SK-N-SH (cell line): ENCODE data around the gene ASIC1. TPM values are rescaled to one million over a fixed set of nuclear protein-coding genes. Genes with fewer than 3 reads are reported as not detected.
A peak's percentile ranks its signal among the peaks of the same experiment; 100 is the strongest.

ENCODE experiments used
- CTCF ChIA-PET: fragments of 300-600, 350-600 bp; formaldehyde crosslinking; extraction: SDS; loops from one replicate; lab custom pipeline; 2021; lab: Yijun Ruan, JAX
- POLR2A ChIA-PET: fragments of 350-600 bp; sonication (Branson Sonifier 250); formaldehyde crosslinking; extraction: SDS; loops from one replicate; lab custom pipeline; 2020; ENCODE audit warnings: antibody characterized with exemption, inconsistent platforms; lab: Yijun Ruan, JAX
- DNase-seq: peaks from one replicate; pipeline ENCODE4 v3.0.0; 2012
- H2AFZ ChIP-seq: fragments of 200-600 bp; sonication (generic); 2 replicates; pipeline ENCODE4 v1.8.1; 2016; ENCODE audit warnings: antibody characterized with exemption, mild to moderate bottlenecking, low read depth
- H3F3A ChIP-seq: fragments of 200-600 bp; sonication (generic); replicated peaks from 2 replicates; pipeline ENCODE3; 2016; ENCODE audit warnings: antibody characterized with exemption, mild to moderate bottlenecking; ENCODE audit not compliant: insufficient read depth
- H3K27ac ChIP-seq, 2 experiments: fragments of 200-500 bp in 1 of 2; fragments of 200-600 bp in 1 of 2; sonication (Bioruptor generic) in 1 of 2; sonication (generic), shearing (Covaris generic) in 1 of 2; 2 replicates each; pipeline versions ENCODE4 v1.5.1 to v1.6.1; 2014 to 2016; ENCODE audit warnings: low read depth in 2 of 2, inconsistent platforms in 1 of 2, low read length in 1 of 2, mild to moderate bottlenecking in 1 of 2, mixed read lengths in 1 of 2
- H3K27me3 ChIP-seq: fragments of 200-600 bp; sonication (generic), shearing (Covaris generic); 2 replicates; pipeline ENCODE4 v1.6.1; 2016; ENCODE audit warnings: mixed run types; ENCODE audit not compliant: insufficient read depth
- H3K36me3 ChIP-seq, 2 experiments: fragments of 200-500 bp in 1 of 2; fragments of 200-600 bp in 1 of 2; sonication (Bioruptor generic) in 1 of 2; sonication (generic) in 1 of 2; replicated peaks in 1 of 2; 2 replicates each; pipeline versions ENCODE3 to v1.5.1; 2014 to 2016; ENCODE audit warnings: low read length in 1 of 2, mild to moderate bottlenecking in 1 of 2; ENCODE audit not compliant: insufficient read depth in 2 of 2, control insufficient read depth in 1 of 2
- H3K4me1 ChIP-seq, 2 experiments: fragments of 200-500 bp in 1 of 2; fragments of 200-600 bp in 1 of 2; sonication (Bioruptor generic) in 1 of 2; sonication (generic), shearing (Covaris generic) in 1 of 2; 2 replicates each; pipeline versions ENCODE4 v1.5.1 to v1.6.1; 2014 to 2016; ENCODE audit warnings: low read depth in 1 of 2, low read length in 1 of 2, mixed run types in 1 of 2; ENCODE audit not compliant: insufficient read depth in 2 of 2, control insufficient read depth in 1 of 2
- H3K4me2 ChIP-seq: fragments of 200-600 bp; sonication (generic), shearing (Covaris generic); 2 replicates; pipeline ENCODE4 v1.6.1; 2017; ENCODE audit warnings: mixed run types
- H3K4me3 ChIP-seq, 2 experiments: fragments of 200-500 bp in 1 of 2; fragments of 200-600 bp in 1 of 2; sonication (Bioruptor generic) in 1 of 2; sonication (generic), shearing (Covaris generic) in 1 of 2; 2 replicates each; pipeline versions ENCODE4 v1.5.1 to v1.8.1; 2014 to 2016; ENCODE audit warnings: low read depth in 2 of 2, inconsistent platforms in 1 of 2, low read length in 1 of 2, mild to moderate bottlenecking in 1 of 2, mixed read lengths in 1 of 2, moderate library complexity in 1 of 2
- H3K79me2 ChIP-seq: fragments of 200-600 bp; sonication (generic); 2 replicates; pipeline ENCODE4 v1.8.1; 2017; ENCODE audit warnings: mild to moderate bottlenecking; ENCODE audit not compliant: insufficient read depth
- H3K9ac ChIP-seq: fragments of 200-600 bp; sonication (generic); 2 replicates; pipeline ENCODE4 v1.6.1; 2017; ENCODE audit warnings: mixed run types
- H3K9me2 ChIP-seq: fragments of 200-600 bp; sonication (generic); 2 replicates; pipeline ENCODE4 v1.6.1; 2017; ENCODE audit warnings: mixed run types
- H3K9me3 ChIP-seq: fragments of 200-600 bp; sonication (generic); 2 replicates; pipeline ENCODE4 v1.6.1; 2017; ENCODE audit warnings: mixed run types, mild to moderate bottlenecking, moderate library complexity
- H4K20me1 ChIP-seq: fragments of 200-600 bp; sonication (generic); 2 replicates; pipeline ENCODE4 v1.6.1; 2017; ENCODE audit warnings: mild to moderate bottlenecking, mixed run types; ENCODE audit not compliant: insufficient read depth
- ELF1 ChIP-seq: IDR thresholded peaks from 2 replicates; pipeline ENCODE4 v1.4.0; 2012
- EP300 ChIP-seq, 2 experiments: IDR thresholded peaks; 2 replicates each; pipeline versions ENCODE4 v1.4.0 to v1.6.1; 2012; ENCODE audit warnings: borderline replicate concordance in 1 of 2, low read depth in 1 of 2, low read length in 1 of 2
- EZH2phosphoT487 ChIP-seq: fragments of 200-600 bp; sonication (generic); IDR thresholded peaks from 2 replicates; pipeline ENCODE4 v1.6.1; 2017; ENCODE audit warnings: low read depth, mixed run types, mild to moderate bottlenecking, antibody characterized with exemption, moderate library complexity, borderline replicate concordance
- FOSL2 ChIP-seq: IDR thresholded peaks from 2 replicates; pipeline ENCODE4 v1.4.0; 2012; ENCODE audit warnings: low read depth, mild to moderate bottlenecking, moderate library complexity, borderline replicate concordance
- FOXJ3 ChIP-seq: sonication (generic); formaldehyde crosslinking; IDR thresholded peaks from 2 replicates; pipeline ENCODE4 v1.5.1; 2020; ENCODE audit warnings: mild to moderate bottlenecking, missing genetic modification reagents
- GABPA ChIP-seq: IDR thresholded peaks from 2 replicates; pipeline ENCODE4 v1.4.0; 2012; ENCODE audit warnings: low read depth, mild to moderate bottlenecking
- GATA2 ChIP-seq: sonication (generic); formaldehyde crosslinking; IDR thresholded peaks from 2 replicates; pipeline ENCODE4 v1.5.0; 2020; ENCODE audit warnings: mild to moderate bottlenecking, missing genetic modification reagents
- JUND ChIP-seq: IDR thresholded peaks from 2 replicates; pipeline ENCODE4 v1.4.0; 2012
- MEF2A ChIP-seq: IDR thresholded peaks from 2 replicates; pipeline ENCODE4 v1.4.0; 2012; ENCODE audit warnings: low read depth, borderline replicate concordance
- NRF1 ChIP-seq: IDR thresholded peaks from 2 replicates; pipeline ENCODE4 v1.6.1; 2012; ENCODE audit warnings: low read depth, mild to moderate bottlenecking, low read length
- RAD21 ChIP-seq: IDR thresholded peaks from 2 replicates; pipeline ENCODE4 v1.6.1; 2012; ENCODE audit warnings: mild to moderate bottlenecking, low read length
- RCOR1 ChIP-seq: fragments of 150-350 bp; IDR thresholded peaks from 2 replicates; pipeline ENCODE4 v1.6.1; 2017; ENCODE audit warnings: antibody characterized with exemption, low read length
- RFX5 ChIP-seq: IDR thresholded peaks from 2 replicates; pipeline ENCODE4 v1.6.1; 2012; ENCODE audit warnings: mild to moderate bottlenecking, improper control_type of control experiment, low read length
- RXRA ChIP-seq: IDR thresholded peaks from 2 replicates; pipeline ENCODE4 v1.4.0; 2012; ENCODE audit warnings: low read depth, mild to moderate bottlenecking, borderline replicate concordance
- SIN3A ChIP-seq: IDR thresholded peaks from 2 replicates; pipeline ENCODE4 v1.6.1; 2012; ENCODE audit warnings: low read depth, mild to moderate bottlenecking, low read length, moderate library complexity, borderline replicate concordance
- SMC3 ChIP-seq: IDR thresholded peaks from 2 replicates; pipeline ENCODE4 v1.6.1; 2012; ENCODE audit warnings: low read depth, low read length, improper control_type of control experiment
- TCF12 ChIP-seq: IDR thresholded peaks from 2 replicates; pipeline ENCODE4 v1.4.0; 2012
- USF1 ChIP-seq: IDR thresholded peaks from 2 replicates; pipeline ENCODE4 v1.4.0; 2012; ENCODE audit warnings: low read depth, borderline replicate concordance
- YY1 ChIP-seq: IDR thresholded peaks from 2 replicates; pipeline ENCODE4 v1.4.0; 2012; ENCODE audit warnings: low read depth, mild to moderate bottlenecking
- WGBS: methylation state at CpG from one replicate; pipeline ENCODE4 v1.1.6; 2017; ENCODE audit warnings: low lambda C conversion rate; 5-methylcytosine and 5-hydroxymethylcytosine counted together
- polyA plus RNA-seq, 3 experiments: library from polyadenylated mRNA; depleted of rRNA; stranded (reverse); fragments of >200 nt; gene quantifications; 2 replicates each; pipeline ENCODE4 v1.2.3, GENCODE V29; 2012
- TF ChIP-seq, protein P1 (sequence below): IDR thresholded peaks from 2 replicates; pipeline ENCODE4 v1.4.0; 2012; ENCODE audit warnings: low read depth

ASIC1 gene
- polyA plus RNA-seq, 1 of the 3 experiments (the other 2 are of a cell fraction): 28.4 TPM

- Histone ChIP-seq H3K9me2 (no peaks in the 10 kb centered on the region), H3K36me3 (peaks cover 0 to 10% of the 10 kb centered on the region in 2 experiments), H4K20me1 (no peaks in the 10 kb centered on the region), H3K79me2 (no peaks in the 10 kb centered on the region), H3K9ac (peak overlapping the region; percentile 63; the same call in 1 of the 2 replicates), H3K4me3 (peak overlapping the region; percentile 64 to 71), H3K27ac (no peak overlapping the region), H3K9me3 (no peaks in the 10 kb centered on the region), H3F3A (peaks cover 7% of the 10 kb centered on the region), H3K4me2 (peak overlapping the region; percentile 77), H2AFZ (peak overlapping the region; percentile 84; the same call in 1 of the 2 replicates), H3K4me1 (peaks cover 7 to 39% of the 10 kb centered on the region in 2 experiments; a peak in 2 of 4 replicates), H3K27me3 (no peaks in the 10 kb centered on the region; the same call in 1 of the 2 replicates)
- ChIA-PET CTCF (interaction anchor here (1.1 to 37.6 kb wide), 8 partner anchors 11 to 219 kb away, joined by 3 to 1401 read pairs (median 23); partner anchors contain the start of genes AQP5 and AQP6), POLR2A (interaction anchor here (0.5 to 1.2 kb wide), 3 partner anchors 37 to 108 kb away, joined by 3 to 4 read pairs (median 4); no protein-coding TSS in a partner anchor)
- no peak for DNase-seq
- WGBS: 52% methylated on average over 12 of the region's 30 CpGs
- TF ChIP-seq EZH2phosphoT487: no peak
- TF ChIP-seq SIN3A: no peak
- no peak for TF ChIP-seq EP300 (IDR thresholded peaks at IDR 0.05; ENCODE audit: borderline replicate concordance in 1 of 2, low read depth in 1 of 2, low read length in 1 of 2)
- TF ChIP-seq MEF2A: no peak
- no peak for TF ChIP-seq FOSL2
- TF ChIP-seq RCOR1: no peak
- TF ChIP-seq, protein P1, sequence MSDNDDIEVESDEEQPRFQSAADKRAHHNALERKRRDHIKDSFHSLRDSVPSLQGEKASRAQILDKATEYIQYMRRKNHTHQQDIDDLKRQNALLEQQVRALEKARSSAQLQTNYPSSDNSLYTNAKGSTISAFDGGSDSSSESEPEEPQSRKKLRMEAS: no peak
- TF ChIP-seq GABPA: no peak
- TF ChIP-seq SMC3: no peak
- no peak for TF ChIP-seq RFX5
- TF ChIP-seq ELF1: no peak
- no peak for TF ChIP-seq RXRA
- TF ChIP-seq USF1: no peak
- TF ChIP-seq NRF1: no peak
Measured at GRCh38 chr12:50057896-50058670, 687 bp downstream of the ASIC1 start.

DNA sequence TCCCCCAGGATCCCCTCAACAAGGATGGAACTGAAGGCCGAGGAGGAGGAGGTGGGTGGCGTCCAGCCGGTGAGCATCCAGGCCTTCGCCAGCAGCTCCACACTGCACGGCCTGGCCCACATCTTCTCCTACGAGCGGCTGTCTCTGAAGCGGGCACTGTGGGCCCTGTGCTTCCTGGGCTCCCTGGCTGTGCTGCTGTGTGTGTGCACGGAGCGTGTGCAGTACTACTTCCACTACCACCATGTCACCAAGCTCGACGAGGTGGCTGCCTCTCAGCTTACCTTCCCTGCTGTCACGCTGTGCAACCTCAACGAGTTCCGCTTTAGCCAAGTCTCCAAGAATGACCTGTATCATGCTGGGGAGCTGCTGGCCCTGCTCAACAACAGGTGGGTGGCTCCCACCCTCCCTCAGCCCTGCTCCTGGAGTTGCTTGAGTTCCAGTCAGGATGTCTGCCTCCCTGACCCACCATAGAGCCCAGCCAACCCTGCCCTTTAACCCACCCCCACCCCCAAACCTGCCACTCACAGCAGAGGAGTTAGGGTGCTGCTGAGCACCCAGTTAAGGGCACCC, 1.4 kb downstream of the ASIC1 start:
- H4K20me1 ChIP-seq: no peaks in the 10 kb centered on the region

More for the DNA sequence above, 1.4 kb downstream of the ASIC1 start:
- Histone ChIP-seq H3K27ac (no peak overlapping the region), H3K4me1 (peaks cover 7 to 41% of the 10 kb centered on the region in 2 experiments; a peak in 2 of 4 replicates), H3K4me3 (no peak overlapping the region), H3K79me2 (no peaks in the 10 kb centered on the region), H3K36me3 (peaks cover 0 to 10% of the 10 kb centered on the region in 2 experiments), H3K4me2 (peak overlapping the region; percentile 77; the same call in 1 of the 2 replicates), H2AFZ (no peak overlapping the region), H3K9me2 (no peaks in the 10 kb centered on the region), H3K27me3 (no peaks in the 10 kb centered on the region), H3K9ac (no peak overlapping the region), H3K9me3 (no peaks in the 10 kb centered on the region), H3F3A (peaks cover 7% of the 10 kb centered on the region)
- 94% methylated on average over 15 of the region's 15 CpGs for WGBS
- no peak for DNase-seq
- ChIA-PET POLR2A (interaction anchor here (0.5 to 1.2 kb wide), 2 partner anchors 37 to 75 kb away, joined by 3 to 4 read pairs; no protein-coding TSS in a partner anchor), CTCF (interaction anchor here (0.7 to 37.6 kb wide), 10 partner anchors 11 to 295 kb away, joined by 3 to 1401 read pairs (median 10); partner anchors contain the start of genes AQP5 and AQP6)
- TF ChIP-seq YY1: no peak
- no peak for TF ChIP-seq NRF1
- TF ChIP-seq JUND: no peak
- TF ChIP-seq EZH2phosphoT487: no peak
- no peak for TF ChIP-seq TCF12
- TF ChIP-seq GATA2 (CRISPR knock-in tag): no peak
- TF ChIP-seq RAD21: no peak
- TF ChIP-seq ELF1: no peak
- no peak for TF ChIP-seq USF1
- TF ChIP-seq RCOR1: no peak
- no peak for TF ChIP-seq FOXJ3 (CRISPR knock-in tag)
- no peak for TF ChIP-seq GABPA
- no peak for TF ChIP-seq RXRA
